Testis (tissue), 3 donors: ENCODE measurements around the gene WNK2. TPM values are rescaled to one million over a fixed set of nuclear protein-coding genes. Genes with fewer than 3 reads are reported as not detected.

Source experiments
- DNase-seq: peaks from one replicate; pipeline ENCODE4 v3.0.0-alpha.2; 2019
- H3K27ac ChIP-seq, 2 donors: fragments of 200-600 bp; sonication (generic); one replicate each; pipeline ENCODE4 v1.5.1; 2019
- H3K27me3 ChIP-seq: fragments of 200-600 bp; sonication (generic); one replicate; pipeline ENCODE4 v1.5.1; 2019
- H3K36me3 ChIP-seq: fragments of 200-600 bp; sonication (generic); one replicate; pipeline ENCODE4 v1.5.1; 2017; ENCODE audit warnings: low read depth; ENCODE audit errors: missing control alignments
- H3K4me1 ChIP-seq: fragments of 200-600 bp; sonication (generic); one replicate; pipeline ENCODE4 v1.5.1; 2019
- H3K4me3 ChIP-seq, 2 donors: fragments of 200-600 bp; sonication (generic); one replicate each; pipeline ENCODE4 v1.5.1; 2017 to 2019
- H3K9me3 ChIP-seq: fragments of 200-600 bp; sonication (generic); one replicate; pipeline ENCODE4 v1.5.1; 2017
- POLR2A ChIP-seq: fragments of 450-650 bp; IDR thresholded peaks from one replicate; pipeline ENCODE4 v1.6.1; 2017; ENCODE audit warnings: antibody characterized with exemption, mild to moderate bottlenecking, moderate library complexity
- WGBS, 2 donors: methylation state at CpG; one replicate each; pipeline ENCODE4 v1.1.5; 2018; 5-methylcytosine and 5-hydroxymethylcytosine counted together
- intact Hi-C: fragments of 100-400 bp; cut with DNase I; formaldehyde crosslinking; loops from one replicate; pipeline ENCODE4 v1.15.1; 2023; ENCODE audit warnings: low total_unique reads
- polyA plus RNA-seq: library from polyadenylated mRNA; stranded (reverse); fragments of 350-450 nt; fragmentation: Illumina TruSeq; extraction: RNeasy Lipid Tissue Mini Kit (QIAGEN cat#74804); gene quantifications from one replicate; pipeline ENCODE4 v1.2.3, GENCODE V29; 2014; ENCODE audit warnings: low read depth, low replicate concordance; ENCODE audit not compliant: insufficient read depth
- total RNA-seq, 2 donors: library from RNA; depleted of rRNA; stranded (reverse); fragments of >200 nt; gene quantifications; one replicate each; pipeline ENCODE4 v1.2.3, GENCODE V29; 2016
- TF ChIP-seq, protein P1 (sequence below), 3 experiments: fragments of 450-650 bp in 2 of 3; fragments of 200-600 bp in 1 of 3; sonication (generic) in 1 of 3; IDR thresholded peaks; one replicate each; pipeline ENCODE4 v1.5.1; 2016 to 2019; ENCODE audit warnings: antibody characterized with exemption in 3 of 3, mild to moderate bottlenecking in 2 of 3, moderate library complexity in 1 of 3

The WNK2 gene
- total and polyA plus RNA-seq, 3 donors from 2014 or later = 29.0 to 91.1 (median 50.5) TPM

DNA sequence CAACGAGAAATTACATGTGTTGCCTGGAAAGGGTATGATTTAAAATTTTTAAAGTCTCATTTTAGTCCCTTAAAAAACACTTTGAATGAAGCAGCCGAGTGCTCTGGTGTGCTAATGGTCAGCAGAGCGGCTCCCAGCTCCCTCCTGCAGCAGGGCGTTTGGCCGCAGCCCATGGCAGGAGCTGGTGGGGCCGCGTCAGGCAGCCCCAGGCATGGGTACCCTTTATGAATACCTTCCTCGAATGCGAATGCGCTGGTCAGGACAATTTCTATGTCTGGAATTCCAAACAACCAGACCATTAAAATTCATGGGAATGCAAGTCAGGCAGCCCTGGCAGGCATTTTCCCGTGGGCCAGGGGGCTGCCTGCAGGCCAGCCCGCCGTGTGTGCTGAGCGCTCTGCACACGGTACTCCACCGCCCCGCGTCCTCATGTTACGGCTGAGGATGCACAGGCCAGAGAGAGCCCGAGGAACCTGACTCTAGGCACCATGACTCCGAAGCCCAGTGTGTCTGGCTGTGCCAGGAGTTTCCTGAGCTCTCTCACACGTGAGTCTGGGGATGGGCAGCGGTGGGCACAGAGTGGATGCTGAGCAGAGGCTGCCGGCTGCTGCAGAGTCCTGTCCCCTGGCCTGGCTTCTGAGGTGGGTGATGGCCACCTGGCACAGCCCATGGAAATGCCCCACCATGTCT, 123.7 kb downstream of the WNK2 start:
- WGBS, 2 donors = 94 to 95% methylated on average over 14 to 24 of the region's 24 CpGs
- no peak overlapping the region for H3K27ac ChIP-seq
- no peak overlapping the region for H3K4me3 ChIP-seq
- no peaks in the 10 kb centered on the region for H3K36me3 ChIP-seq
- DNase-seq = no peak
- H3K27me3 ChIP-seq = no peaks in the 10 kb centered on the region
- H3K9me3 ChIP-seq = no peaks in the 10 kb centered on the region
- H3K4me1 ChIP-seq = peaks cover 25% of the 10 kb centered on the region
- TF ChIP-seq, protein P1, sequence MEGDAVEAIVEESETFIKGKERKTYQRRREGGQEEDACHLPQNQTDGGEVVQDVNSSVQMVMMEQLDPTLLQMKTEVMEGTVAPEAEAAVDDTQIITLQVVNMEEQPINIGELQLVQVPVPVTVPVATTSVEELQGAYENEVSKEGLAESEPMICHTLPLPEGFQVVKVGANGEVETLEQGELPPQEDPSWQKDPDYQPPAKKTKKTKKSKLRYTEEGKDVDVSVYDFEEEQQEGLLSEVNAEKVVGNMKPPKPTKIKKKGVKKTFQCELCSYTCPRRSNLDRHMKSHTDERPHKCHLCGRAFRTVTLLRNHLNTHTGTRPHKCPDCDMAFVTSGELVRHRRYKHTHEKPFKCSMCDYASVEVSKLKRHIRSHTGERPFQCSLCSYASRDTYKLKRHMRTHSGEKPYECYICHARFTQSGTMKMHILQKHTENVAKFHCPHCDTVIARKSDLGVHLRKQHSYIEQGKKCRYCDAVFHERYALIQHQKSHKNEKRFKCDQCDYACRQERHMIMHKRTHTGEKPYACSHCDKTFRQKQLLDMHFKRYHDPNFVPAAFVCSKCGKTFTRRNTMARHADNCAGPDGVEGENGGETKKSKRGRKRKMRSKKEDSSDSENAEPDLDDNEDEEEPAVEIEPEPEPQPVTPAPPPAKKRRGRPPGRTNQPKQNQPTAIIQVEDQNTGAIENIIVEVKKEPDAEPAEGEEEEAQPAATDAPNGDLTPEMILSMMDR (IDR thresholded peaks at IDR 0.05) = no peak
- TF ChIP-seq POLR2A = no peak
- intact Hi-C loops = no loop called here

DNA sequence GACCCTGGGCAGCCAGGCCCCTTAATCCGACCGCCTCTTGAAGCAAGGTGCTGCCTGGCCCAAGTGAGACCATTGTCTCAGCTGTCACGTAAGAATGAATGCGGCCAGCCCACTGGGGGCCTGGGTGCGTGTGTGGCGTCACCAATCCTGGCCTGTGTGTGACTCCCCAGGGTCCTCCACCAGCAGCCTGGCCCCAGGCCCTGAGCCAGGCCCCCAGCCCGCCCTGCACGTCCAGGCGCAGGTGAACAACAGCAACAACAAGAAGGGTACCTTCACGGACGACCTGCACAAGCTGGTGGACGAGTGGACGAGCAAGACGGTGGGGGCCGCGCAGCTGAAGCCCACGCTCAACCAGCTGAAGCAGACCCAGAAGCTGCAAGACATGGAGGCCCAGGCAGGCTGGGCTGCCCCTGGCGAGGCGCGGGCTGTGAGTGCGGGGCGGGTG, 124.2 kb downstream of the WNK2 start:
- H3K36me3 ChIP-seq = no peaks in the 10 kb centered on the region
- intact Hi-C loops = no loop called here
- no peaks in the 10 kb centered on the region for H3K27me3 ChIP-seq
- H3K4me1 ChIP-seq = peaks cover 25% of the 10 kb centered on the region
- no peak for DNase-seq
- no peak overlapping the region for H3K27ac ChIP-seq
- no peaks in the 10 kb centered on the region for H3K9me3 ChIP-seq
- no peak overlapping the region for H3K4me3 ChIP-seq
- TF ChIP-seq, protein P1 (IDR thresholded peaks at IDR 0.05) = no peak
- TF ChIP-seq POLR2A = no peak
- WGBS, 2 donors = 93 to 96% methylated on average over 11 to 22 of the region's 22 CpGs

DNA sequence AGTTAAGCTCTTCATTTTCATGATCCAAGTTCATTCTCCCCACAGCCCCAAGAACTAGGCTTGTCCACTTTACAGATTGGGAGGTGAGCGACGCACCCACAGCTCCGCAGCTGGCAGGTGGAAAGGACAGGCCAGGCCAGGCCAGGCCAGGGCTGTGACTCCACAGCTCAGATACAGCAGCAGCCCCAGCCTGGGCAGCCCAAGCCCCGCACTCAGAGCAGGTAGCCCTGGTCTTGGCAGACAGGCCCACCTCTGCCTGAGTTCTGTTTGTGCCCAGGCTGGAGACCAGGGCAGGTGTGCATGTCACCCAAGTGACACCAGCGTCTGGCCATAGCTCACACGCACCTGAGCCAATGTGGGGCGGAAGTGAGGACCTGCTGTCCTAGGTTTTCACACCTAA, 124.7 kb downstream of the WNK2 start:
- Histone ChIP-seq H3K4me3 (no peak overlapping the region), H3K27ac (no peak overlapping the region), H3K36me3 (no peaks in the 10 kb centered on the region), H3K9me3 (no peaks in the 10 kb centered on the region), H3K27me3 (no peaks in the 10 kb centered on the region), H3K4me1 (peaks cover 25% of the 10 kb centered on the region)
- no peak for DNase-seq
- no peak for TF ChIP-seq POLR2A
- TF ChIP-seq, protein P1 (IDR thresholded peaks at IDR 0.05) = no peak
- 94 to 96% methylated on average over 3 to 7 of the region's 7 CpGs for WGBS, 2 donors
- intact Hi-C loops = no loop called here

DNA sequence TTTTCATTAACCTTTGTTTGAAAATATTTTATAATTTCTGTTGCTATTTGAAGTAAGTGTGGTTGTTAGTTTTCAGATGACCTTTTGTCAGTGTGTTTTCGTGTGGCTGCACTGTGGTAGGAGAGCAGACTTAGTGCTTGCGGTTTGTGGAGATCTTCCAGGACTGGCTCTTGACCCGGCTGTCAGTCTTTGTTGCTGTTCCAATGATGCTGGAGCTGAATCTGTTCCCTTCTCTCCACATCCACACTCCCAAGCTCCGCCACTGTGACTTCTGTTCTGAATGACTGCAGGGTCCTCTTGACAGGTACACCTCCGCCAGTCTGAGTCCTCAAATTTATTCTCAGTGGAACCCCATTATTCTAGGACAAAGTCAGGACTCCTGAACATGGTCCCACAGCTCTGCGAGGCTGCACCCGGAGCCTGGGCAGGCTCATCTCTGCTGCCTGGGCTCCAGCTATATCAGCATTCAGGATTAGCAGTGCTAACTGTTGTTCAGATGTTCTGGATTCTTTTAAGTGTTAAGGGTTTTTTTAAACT, 126.0 kb downstream of the WNK2 start:
- no peak overlapping the region for H3K4me3 ChIP-seq
- DNase-seq = no peak
- peaks cover 15% of the 10 kb centered on the region for H3K4me1 ChIP-seq
- no peaks in the 10 kb centered on the region for H3K9me3 ChIP-seq
- H3K27me3 ChIP-seq = no peaks in the 10 kb centered on the region
- WGBS, 2 donors = 92 to 98% methylated on average over 7 of the region's 7 CpGs
- no peak overlapping the region for H3K27ac ChIP-seq
- no peaks in the 10 kb centered on the region for H3K36me3 ChIP-seq
- intact Hi-C loops = no loop called here
- TF ChIP-seq POLR2A = no peak
- TF ChIP-seq, protein P1 (IDR thresholded peaks at IDR 0.05) = no peak

DNA sequence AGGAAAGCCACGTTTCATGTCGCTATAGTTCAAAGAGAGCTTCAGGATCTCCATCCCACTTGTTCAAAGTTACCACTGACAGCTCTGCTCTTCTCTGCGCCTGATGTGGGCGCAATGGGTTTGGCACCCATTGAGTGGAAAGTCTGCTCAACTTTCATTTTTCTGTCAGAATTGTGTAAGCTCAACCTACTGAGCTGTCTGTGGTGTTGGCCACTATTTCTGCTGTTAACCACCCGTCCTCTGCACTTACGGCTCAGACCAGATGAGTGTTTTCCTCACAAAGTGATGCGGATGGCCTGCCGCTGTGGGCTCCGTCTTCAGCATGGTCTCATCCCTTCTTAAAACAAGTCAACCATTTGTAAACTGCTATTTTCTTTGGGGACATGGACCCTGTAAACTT, 131.2 kb downstream of the WNK2 start:
- TF ChIP-seq POLR2A = no peak
- TF ChIP-seq, protein P1 (IDR thresholded peaks at IDR 0.05) = no peak

More for the DNA sequence above, 131.2 kb downstream of the WNK2 start:
- no peak overlapping the region for H3K27ac ChIP-seq
- no peak for DNase-seq
- no peaks in the 10 kb centered on the region for H3K9me3 ChIP-seq
- WGBS, 2 donors = 96 to 97% methylated on average over 9 of the region's 9 CpGs
- intact Hi-C loops = no loop called here
- no peaks in the 10 kb centered on the region for H3K4me1 ChIP-seq
- H3K27me3 ChIP-seq = no peaks in the 10 kb centered on the region
- H3K4me3 ChIP-seq = no peak overlapping the region
- H3K36me3 ChIP-seq = no peaks in the 10 kb centered on the region
